CD4-positive, alpha-beta T cell (primary cell): ENCODE data around the gene SECISBP2L. TPM values are rescaled to one million over a fixed set of nuclear protein-coding genes. Genes with fewer than 3 reads are reported as not detected.
"Not testable (repeated sequence)": the region's sequence is repeated elsewhere in the genome, so short reads cannot be mapped to it uniquely, and the experiment has no call there.

Experiments used
- ATAC-seq: fragments of 200-7000 bp; cut with Tn5 transposase; one replicate; pipeline ENCODE4 v1.10.0; 2022; ENCODE audit warnings: mild to moderate bottlenecking; ENCODE audit not compliant: poor library complexity
- CTCF ChIA-PET: fragments of 350-600 bp; sonication (Branson Sonifier 250); formaldehyde crosslinking; loops from one replicate; lab custom pipeline; 2021; ENCODE audit warnings: antibody characterized with exemption, inconsistent platforms; lab: Charles Lee
- POLR2A ChIA-PET: fragments of 350-600 bp; sonication (Branson Sonifier 250); formaldehyde crosslinking; loops from one replicate; lab custom pipeline; 2021; ENCODE audit warnings: antibody characterized with exemption, inconsistent platforms; lab: Charles Lee
- DNase-seq, 14 experiments: peaks; one replicate each; pipeline ENCODE4 v3.0.0-alpha.2; 2013 to 2020; ENCODE audit warnings: mixed read lengths in 2 of 14
- H3K27ac ChIP-seq, 2 donors: one replicate each; pipeline versions ENCODE4 v1.5.1 to v1.7.0; 2013; ENCODE audit warnings: low read length in 2 of 2, low read depth in 1 of 2, mild to moderate bottlenecking in 1 of 2
- H3K27me3 ChIP-seq, 2 experiments: 1 replicate in 1 of 2; 2 replicates in 1 of 2; pipeline versions ENCODE4 v1.6.1 to v1.7.0; 2013; ENCODE audit warnings: low read length in 2 of 2, control low read depth in 1 of 2, mild to moderate bottlenecking in 1 of 2, moderate library complexity in 1 of 2; ENCODE audit not compliant: insufficient read depth in 2 of 2, control insufficient read depth in 1 of 2
- H3K36me3 ChIP-seq: one replicate; pipeline ENCODE4 v1.6.1; 2013; ENCODE audit warnings: low read length, control low read depth; ENCODE audit not compliant: insufficient read depth
- H3K4me1 ChIP-seq: one replicate; pipeline ENCODE4 v1.6.1; 2013; ENCODE audit warnings: low read length, control low read depth; ENCODE audit not compliant: insufficient read depth
- H3K4me3 ChIP-seq: one replicate; pipeline ENCODE4 v1.5.1; 2013; ENCODE audit warnings: mild to moderate bottlenecking, low read length, moderate library complexity
- H3K9me3 ChIP-seq, 2 experiments: 1 replicate in 1 of 2; 2 replicates in 1 of 2; pipeline versions ENCODE4 v1.6.1 to v1.7.0; 2013; ENCODE audit warnings: low read length in 2 of 2, mild to moderate bottlenecking in 2 of 2, control low read depth in 1 of 2, moderate library complexity in 1 of 2; ENCODE audit not compliant: control insufficient read depth in 1 of 2, insufficient read depth in 1 of 2
- H3K27ac Mint-ChIP-seq: one replicate; pipeline ENCODE4 v1.8.0; 2020; ENCODE audit warnings: mixed read lengths
- H3K27me3 Mint-ChIP-seq: one replicate; pipeline ENCODE4 v1.8.0; 2021; ENCODE audit warnings: mixed read lengths
- H3K36me3 Mint-ChIP-seq: one replicate; pipeline ENCODE4 v1.8.0; 2021; ENCODE audit warnings: low read depth, mixed read lengths
- H3K4me1 Mint-ChIP-seq: one replicate; pipeline ENCODE4 v1.8.0; 2021; ENCODE audit warnings: low read depth, mixed read lengths
- H3K4me3 Mint-ChIP-seq: one replicate; pipeline ENCODE4 v1.8.0; 2020; ENCODE audit warnings: mild to moderate bottlenecking, mixed read lengths
- H3K9me3 Mint-ChIP-seq: one replicate; pipeline ENCODE4 v1.8.0; 2020; ENCODE audit warnings: mixed read lengths
- intact Hi-C, 2 experiments: fragments of 100-400 bp; cut with DNase I in 1 of 2; cut with micrococcal nuclease in 1 of 2; formaldehyde crosslinking; loops; one replicate each; pipeline versions ENCODE4 v1.15.1 to v1.9.0; 2023 to 2025; cut with DNase I, micrococcal nuclease
- total RNA-seq, 174 experiments: library from RNA in 2 of 174; stranded (reverse) in 2 of 174; gene quantifications; one replicate each; pipeline ENCODE4 v1.2.3 and lab custom pipeline; 2021 to 2026
- TF ChIP-seq, protein P1 (sequence below): fragments of 200-600 bp; IDR thresholded peaks from one replicate; pipeline ENCODE4 v1.8.0; 2022; ENCODE audit warnings: antibody characterized with exemption, mild to moderate bottlenecking

Gene SECISBP2L
- total RNA-seq, 2 experiments from 2014 or later: 55.9 to 56.0 TPM

DNA sequence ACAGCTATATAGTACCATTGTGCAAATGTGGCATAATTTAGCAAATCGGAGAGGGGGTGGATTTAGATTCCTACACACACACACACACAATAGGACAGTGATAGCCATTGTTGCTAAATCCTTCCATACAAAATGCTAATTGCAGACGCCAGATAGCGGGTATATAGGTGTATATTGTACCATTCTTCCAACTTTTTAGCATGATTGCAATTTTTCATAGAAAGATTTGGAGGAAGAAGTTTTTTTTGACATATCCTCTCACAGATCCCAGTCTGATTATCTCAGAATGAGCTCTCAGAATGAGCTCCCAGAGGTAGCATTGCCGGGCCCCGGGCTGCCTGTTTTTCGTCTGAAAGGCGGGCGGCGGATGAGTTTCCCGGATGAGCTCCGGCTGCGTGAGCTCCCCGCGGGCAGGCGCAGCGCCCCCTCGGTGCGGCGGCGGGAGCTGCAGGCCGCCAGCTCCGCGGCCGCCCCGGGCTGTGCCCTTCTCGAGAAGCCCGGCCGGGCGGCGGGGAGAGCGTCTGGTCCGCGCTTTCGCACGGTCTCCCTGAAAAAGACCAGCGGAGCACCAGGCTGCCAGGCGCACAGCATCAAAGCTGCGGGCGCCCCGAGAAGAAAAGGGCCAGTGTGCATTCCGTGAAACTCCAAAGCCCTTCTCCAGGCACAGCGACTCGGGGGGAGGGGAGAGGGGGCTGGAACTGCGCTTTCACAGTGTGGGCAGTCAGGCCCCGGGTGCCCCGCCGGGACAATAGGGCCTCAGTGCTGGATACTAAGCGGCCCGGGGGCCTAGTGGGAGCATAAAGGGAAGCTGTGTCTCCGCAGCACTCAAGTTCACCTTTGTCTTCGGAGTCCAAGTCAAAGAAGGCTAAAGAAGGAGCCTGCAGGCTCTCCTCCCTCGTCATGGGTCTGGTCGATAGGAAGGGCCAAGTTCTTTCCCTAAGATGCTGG, 70.5 kb downstream of the SECISBP2L start:
- H3K27me3 Mint-ChIP-seq: peaks cover 38% of the 10 kb centered on the region
- H3K36me3 ChIP-seq: no peaks in the 10 kb centered on the region
- H3K4me3 ChIP-seq: peak overlapping the region; percentile 60

GRCh38 chr15:48974882-48975281, 71.4 kb downstream of the SECISBP2L start:
- H3K27me3 Mint-ChIP-seq: peaks cover 40% of the 10 kb centered on the region
- H3K4me3 ChIP-seq: no peak overlapping the region
- TF ChIP-seq, protein P1, sequence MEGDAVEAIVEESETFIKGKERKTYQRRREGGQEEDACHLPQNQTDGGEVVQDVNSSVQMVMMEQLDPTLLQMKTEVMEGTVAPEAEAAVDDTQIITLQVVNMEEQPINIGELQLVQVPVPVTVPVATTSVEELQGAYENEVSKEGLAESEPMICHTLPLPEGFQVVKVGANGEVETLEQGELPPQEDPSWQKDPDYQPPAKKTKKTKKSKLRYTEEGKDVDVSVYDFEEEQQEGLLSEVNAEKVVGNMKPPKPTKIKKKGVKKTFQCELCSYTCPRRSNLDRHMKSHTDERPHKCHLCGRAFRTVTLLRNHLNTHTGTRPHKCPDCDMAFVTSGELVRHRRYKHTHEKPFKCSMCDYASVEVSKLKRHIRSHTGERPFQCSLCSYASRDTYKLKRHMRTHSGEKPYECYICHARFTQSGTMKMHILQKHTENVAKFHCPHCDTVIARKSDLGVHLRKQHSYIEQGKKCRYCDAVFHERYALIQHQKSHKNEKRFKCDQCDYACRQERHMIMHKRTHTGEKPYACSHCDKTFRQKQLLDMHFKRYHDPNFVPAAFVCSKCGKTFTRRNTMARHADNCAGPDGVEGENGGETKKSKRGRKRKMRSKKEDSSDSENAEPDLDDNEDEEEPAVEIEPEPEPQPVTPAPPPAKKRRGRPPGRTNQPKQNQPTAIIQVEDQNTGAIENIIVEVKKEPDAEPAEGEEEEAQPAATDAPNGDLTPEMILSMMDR: no peak
- H3K4me1 Mint-ChIP-seq: peaks cover 4% of the 10 kb centered on the region
- H3K36me3 ChIP-seq: no peaks in the 10 kb centered on the region
- CTCF ChIA-PET: interaction anchor here (0.5 to 2.5 kb wide), 8 partner anchors 10 to 119 kb away, joined by 3 to 20 read pairs (median 6); partner anchors contain the start of genes EID1 and SHC4
- peak overlapping the region; percentile 38 for H3K4me3 Mint-ChIP-seq
- intact Hi-C loops: loop anchor here in 1 of 2 experiments (1.0 kb wide), 1 partner anchor 114 kb away; no protein-coding TSS in a partner anchor
- no peaks in the 10 kb centered on the region for H3K9me3 ChIP-seq
- no peaks in the 10 kb centered on the region for H3K9me3 Mint-ChIP-seq
- no peaks in the 10 kb centered on the region for H3K36me3 Mint-ChIP-seq
- no peak overlapping the region for H3K27ac Mint-ChIP-seq
- H3K27ac ChIP-seq: no peak overlapping the region
- no peak for DNase-seq
- ATAC-seq: no peak
- POLR2A ChIA-PET: interaction anchor here (1.5 to 1.8 kb wide), 2 partner anchors 11 to 97 kb away, joined by 13 to 14 read pairs; partner anchors contain the start of genes EID1 and SHC4
- peaks cover 8% of the 10 kb centered on the region in 2 experiments for H3K27me3 ChIP-seq
- peaks cover 6% of the 10 kb centered on the region for H3K4me1 ChIP-seq

More for the DNA sequence above, 70.5 kb downstream of the SECISBP2L start:
- Mint-ChIP-seq H3K27ac (no peak overlapping the region), H3K4me3 (peak overlapping the region; percentile 62), H3K4me1 (peaks cover 4% of the 10 kb centered on the region), H3K9me3 (no peaks in the 10 kb centered on the region), H3K36me3 (no peaks in the 10 kb centered on the region)
- Histone ChIP-seq H3K4me1 (peaks cover 6% of the 10 kb centered on the region), H3K27ac (no peak overlapping the region), H3K27me3 (peaks cover 8% of the 10 kb centered on the region in 2 experiments), H3K9me3 (no peaks in the 10 kb centered on the region)
- ATAC-seq (peak; percentile 99), DNase-seq (peak; percentile 46 to 86 (median 65))
- TF ChIP-seq, protein P1: peak; percentile 88
- ChIA-PET CTCF (interaction anchor here (0.6 to 2.5 kb wide), 17 partner anchors 8 to 154 kb away, joined by 3 to 20 read pairs (median 5); partner anchors contain the start of genes EID1, SECISBP2L and SHC4), POLR2A (interaction anchor here (0.8 to 1.8 kb wide), 9 partner anchors 9 to 170 kb away, joined by 3 to 14 read pairs (median 4); partner anchors contain the start of genes CEP152, EID1, SECISBP2L and SHC4)
- intact Hi-C loops: loop anchor here in 1 of 2 experiments (1.0 kb wide), 1 partner anchor 114 kb away; no protein-coding TSS in a partner anchor

GRCh38 chr15:48972750-48973503, 73.3 kb downstream of the SECISBP2L start:
- Histone ChIP-seq H3K27ac (no peak overlapping the region), H3K36me3 (no peaks in the 10 kb centered on the region), H3K4me1 (peaks cover 6% of the 10 kb centered on the region), H3K9me3 (no peaks in the 10 kb centered on the region), H3K4me3 (no peak overlapping the region), H3K27me3 (peaks cover 8% of the 10 kb centered on the region in 2 experiments)
- ChIA-PET CTCF (interaction anchor here (1.0 to 1.5 kb wide), 2 partner anchors 12 to 112 kb away, joined by 3 to 4 read pairs; no protein-coding TSS in a partner anchor), POLR2A (no interaction called here)
- Mint-ChIP-seq H3K36me3 (no peaks in the 10 kb centered on the region), H3K27ac (no peak overlapping the region), H3K4me3 (no peak overlapping the region), H3K27me3 (peaks cover 46% of the 10 kb centered on the region), H3K4me1 (peaks cover 4% of the 10 kb centered on the region), H3K9me3 (no peaks in the 10 kb centered on the region)
- DNase-seq (no peak), ATAC-seq (no peak)
- TF ChIP-seq, protein P1: no peak
- intact Hi-C loops: no loop called here

GRCh38 chr15:48970926-48971325, 75.3 kb downstream of the SECISBP2L start:
- H3K27ac Mint-ChIP-seq, H3K36me3 Mint-ChIP-seq, H3K27ac ChIP-seq, H3K4me1 Mint-ChIP-seq, DNase-seq, H3K36me3 ChIP-seq, CTCF ChIA-PET, H3K9me3 Mint-ChIP-seq, H3K9me3 ChIP-seq, intact Hi-C loops, H3K4me3 Mint-ChIP-seq, ATAC-seq, H3K4me1 ChIP-seq, H3K4me3 ChIP-seq, POLR2A ChIA-PET: not testable (repeated sequence)
- peaks cover 56% of the 10 kb centered on the region for H3K27me3 Mint-ChIP-seq
- H3K27me3 ChIP-seq: peaks cover 12% of the 10 kb centered on the region in 2 experiments
